AG04449 (cell line): ENCODE results near the gene HMCES.

Experiments
- CTCF ChIA-PET: fragments of 350-600 bp; formaldehyde crosslinking; extraction: SDS; loops from one replicate; lab custom pipeline; 2021; ENCODE audit warnings: antibody characterized with exemption; lab: Yijun Ruan, JAX
- POLR2A ChIA-PET: fragments of 400-600, 350-600 bp; formaldehyde crosslinking; extraction: SDS; loops from one replicate; lab custom pipeline; 2020; ENCODE audit warnings: antibody characterized with exemption, inconsistent platforms; lab: Yijun Ruan, JAX
- DNase-seq: peaks from one replicate; pipeline ENCODE4 v3.0.0-alpha.2; 2010; ENCODE audit warnings: low read depth, low spot score
- H3K4me3 ChIP-seq: 2 replicates; pipeline ENCODE4 v1.5.1; 2011; ENCODE audit warnings: low read depth, mild to moderate bottlenecking, control low read depth, low read length
- CTCF ChIP-seq: IDR thresholded peaks from one replicate; pipeline ENCODE4 v1.5.1; 2011; ENCODE audit warnings: mild to moderate bottlenecking, moderate library complexity, low read length, control low read depth, inconsistent platforms; ENCODE audit not compliant: insufficient read depth; ENCODE audit errors: missing control alignments

The HMCES gene

GRCh38 chr3:129282727-129283327 is 4.2 kb downstream of the HMCES start:
- ChIA-PET CTCF (interaction anchor here (2.2 kb wide), 1 partner anchor 34 kb away, joined by 9 read pairs; a partner anchor contains a TSS), POLR2A (no interaction called here)
- DNase-seq = no peak
- no peak for TF ChIP-seq CTCF
- H3K4me3 ChIP-seq = no peak overlapping the region

- ChIA-PET POLR2A (no interaction called here), CTCF (no interaction called here)
- TF ChIP-seq CTCF = no peak
- peak; percentile 36 for DNase-seq
- no peak overlapping the region for H3K4me3 ChIP-seq
Observed at GRCh38 chr3:129286081-129286480, 7.4 kb downstream of the HMCES start.

- TF ChIP-seq CTCF = no peak
- H3K4me3 ChIP-seq = no peak overlapping the region
- DNase-seq = no peak
- CTCF ChIA-PET = interaction anchor here (1.0 to 1.1 kb wide), 3 partner anchors 9 to 28 kb away, joined by 3 read pairs; a partner anchor contains a TSS
- POLR2A ChIA-PET = no interaction called here
Observed at GRCh38 chr3:129288446-129288845, 9.8 kb downstream of the HMCES start.

GRCh38 chr3:129289201-129289921 is 10.7 kb downstream of the HMCES start:
- H3K4me3 ChIP-seq = no peak overlapping the region
- TF ChIP-seq CTCF = no peak
- ChIA-PET POLR2A (interaction anchor here (0.7 to 0.9 kb wide), 2 partner anchors 26 to 639 kb away, joined by 3 to 4 read pairs; no protein-coding TSS in a partner anchor), CTCF (interaction anchor here (1.0 to 1.1 kb wide), 2 partner anchors 9 to 17 kb away, joined by 3 read pairs; no protein-coding TSS in a partner anchor)
- no peak for DNase-seq

- no peak overlapping the region for H3K4me3 ChIP-seq
- TF ChIP-seq CTCF = no peak
- no peak for DNase-seq
- ChIA-PET POLR2A (no interaction called here), CTCF (interaction anchor here (1.0 to 1.4 kb wide), 3 partner anchors 21 to 321 kb away, joined by 3 to 4 read pairs (median 3); a partner anchor contains a TSS)
Observed at GRCh38 chr3:129291236-129291886, 12.7 kb downstream of the HMCES start.

- no peak for DNase-seq
- TF ChIP-seq CTCF = no peak
- POLR2A ChIA-PET = no interaction called here
- CTCF ChIA-PET = no interaction called here
- no peak overlapping the region for H3K4me3 ChIP-seq
Observed at GRCh38 chr3:129295286-129295685, 16.6 kb downstream of the HMCES start.
